G401.6 (cell line): ENCODE data around the gene RPL38.

Experiments
- FAIRE-seq: peaks from 2 replicates; lab custom pipeline; 2012; peaks lifted over from hg19 to GRCh38; lab: Jason Lieb, UNC

Gene RPL38

DNA sequence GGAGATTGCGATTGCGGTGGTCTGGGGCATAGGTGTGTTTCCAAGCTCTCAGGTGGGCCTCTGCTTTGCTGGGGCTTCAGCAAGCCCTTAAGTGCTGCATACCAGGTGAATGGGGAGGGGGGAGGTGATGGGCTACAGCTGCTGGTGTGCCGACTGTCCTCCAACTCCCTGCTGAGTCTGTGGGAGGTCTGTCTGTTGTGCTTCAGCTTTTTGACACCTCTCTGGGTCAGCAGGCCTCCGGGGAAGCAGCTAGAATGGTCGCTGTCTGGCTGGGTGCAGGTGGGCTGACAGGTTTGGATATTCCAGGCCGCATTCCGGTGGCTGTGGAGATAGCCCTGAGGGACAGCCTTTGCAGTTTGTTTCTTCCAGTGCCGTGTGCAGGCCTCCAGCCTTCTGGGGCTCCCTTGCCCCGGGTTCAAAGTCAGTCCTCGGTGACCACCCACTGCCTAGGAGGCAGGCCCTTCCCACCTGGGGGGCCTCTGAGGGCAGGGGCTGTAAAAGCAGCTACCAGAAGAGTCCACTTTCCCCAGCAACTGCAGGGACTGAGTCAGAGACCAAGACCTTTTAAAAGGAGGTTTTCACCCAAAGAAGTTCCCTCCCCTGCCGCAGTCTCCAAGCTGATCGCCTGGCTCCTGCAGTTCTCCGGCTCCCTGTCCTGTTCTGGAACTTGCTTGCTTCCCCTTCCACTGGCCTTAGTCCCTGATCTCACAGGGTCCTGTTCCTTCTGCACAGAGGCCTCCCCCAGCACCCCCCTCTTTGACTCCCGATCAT, 7.8 kb downstream of the RPL38 start:
- FAIRE-seq, result no peak

DNA sequence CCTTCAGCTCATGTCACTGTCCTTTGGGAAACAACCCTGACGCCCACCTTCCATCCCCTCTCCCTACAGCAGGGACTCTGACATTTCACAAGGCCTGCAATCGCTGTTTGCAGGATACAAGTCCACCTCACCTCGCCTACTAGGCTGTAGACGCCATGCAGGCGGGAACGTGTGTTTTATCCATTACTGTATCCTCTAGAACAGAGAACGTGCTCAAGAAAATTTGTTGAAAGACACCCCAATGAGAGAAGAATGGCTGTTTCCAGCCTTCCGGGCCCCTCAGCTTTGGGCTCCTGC, 8.4 kb downstream of the RPL38 start:
- no peak for FAIRE-seq

DNA sequence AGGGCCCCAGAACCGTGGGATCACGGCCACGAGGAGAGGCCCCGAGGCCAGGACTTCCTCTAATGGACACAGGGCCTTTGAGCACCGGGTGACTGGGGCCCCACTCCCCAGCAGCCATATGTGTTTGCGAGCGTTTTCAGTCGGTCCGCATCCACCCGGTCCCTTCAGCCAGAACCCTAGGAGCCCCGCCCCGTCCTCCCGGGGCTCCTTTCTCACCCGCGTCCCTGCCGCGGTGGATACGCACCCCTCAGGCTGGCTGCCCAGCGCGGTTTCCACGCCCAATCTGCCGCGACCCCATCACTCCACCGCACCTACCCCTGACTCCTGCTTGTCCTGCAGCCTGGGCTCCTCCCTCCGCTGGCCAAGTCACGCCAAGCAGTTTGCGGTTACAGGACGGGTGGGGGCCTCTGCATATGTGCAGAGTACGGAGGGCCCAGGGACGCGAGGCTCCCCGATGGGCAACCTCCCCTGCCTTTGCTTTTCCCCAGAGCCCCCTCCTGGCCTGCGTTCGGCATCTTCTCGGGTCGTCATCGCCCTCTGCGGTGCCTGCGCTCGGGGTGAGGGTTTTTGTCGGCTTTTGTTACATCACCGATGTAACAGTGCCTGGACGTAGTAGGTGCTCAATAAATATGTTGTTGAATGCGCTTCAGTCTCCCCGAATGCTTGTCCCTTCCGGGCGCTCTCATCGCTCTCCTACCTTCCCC, 8.9 kb downstream of the RPL38 start:
- no peak for FAIRE-seq

DNA sequence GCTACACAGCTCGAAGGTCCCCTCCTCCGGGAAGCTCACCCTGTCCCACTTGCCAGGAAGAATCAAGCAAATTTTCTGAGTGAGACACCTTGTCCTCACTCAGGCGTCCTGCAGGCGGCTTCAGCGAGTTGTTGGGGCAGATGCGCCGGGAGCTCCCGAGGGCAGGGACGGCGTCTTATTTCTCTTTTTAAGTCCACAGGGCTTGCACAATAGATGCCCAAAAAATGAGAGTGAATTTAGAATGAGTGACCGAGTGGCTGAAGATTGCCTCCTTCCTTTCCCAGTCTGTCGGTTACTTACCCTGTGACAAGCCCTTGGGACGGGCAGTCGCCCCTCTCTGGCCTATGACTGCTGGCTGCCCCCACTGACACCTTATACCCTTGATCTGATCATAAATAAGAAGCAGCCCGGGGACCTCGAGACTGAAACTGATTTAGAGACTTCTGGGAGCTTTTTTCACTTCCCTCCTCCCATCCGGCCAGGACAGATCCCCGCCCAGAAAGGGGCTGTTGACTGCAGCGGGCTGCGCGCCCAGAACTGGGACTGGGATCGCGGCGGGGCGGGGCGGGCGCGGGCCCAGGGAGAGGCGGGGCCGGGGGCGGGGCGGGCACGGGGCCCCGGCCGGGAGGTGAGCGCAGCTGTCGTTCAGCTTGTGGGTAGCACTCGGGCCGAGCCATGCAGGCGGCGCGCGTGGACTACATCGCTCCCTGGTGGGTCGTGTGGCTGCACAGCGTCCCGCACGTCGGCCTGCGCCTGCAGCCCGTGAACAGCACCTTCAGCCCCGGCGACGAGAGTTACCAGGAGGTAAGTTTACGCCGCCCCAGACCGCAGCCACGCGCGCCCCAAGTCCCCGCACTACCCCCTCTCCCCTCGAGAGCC, 9.7 kb downstream of the RPL38 start, which contains the start of gene TTYH2:
TTYH2 (plus strand) TSS at position 659 of the 879 bp plus-strand sequence; CDS start at position 676, 17 bp downstream.
- FAIRE-seq, result no peak

DNA sequence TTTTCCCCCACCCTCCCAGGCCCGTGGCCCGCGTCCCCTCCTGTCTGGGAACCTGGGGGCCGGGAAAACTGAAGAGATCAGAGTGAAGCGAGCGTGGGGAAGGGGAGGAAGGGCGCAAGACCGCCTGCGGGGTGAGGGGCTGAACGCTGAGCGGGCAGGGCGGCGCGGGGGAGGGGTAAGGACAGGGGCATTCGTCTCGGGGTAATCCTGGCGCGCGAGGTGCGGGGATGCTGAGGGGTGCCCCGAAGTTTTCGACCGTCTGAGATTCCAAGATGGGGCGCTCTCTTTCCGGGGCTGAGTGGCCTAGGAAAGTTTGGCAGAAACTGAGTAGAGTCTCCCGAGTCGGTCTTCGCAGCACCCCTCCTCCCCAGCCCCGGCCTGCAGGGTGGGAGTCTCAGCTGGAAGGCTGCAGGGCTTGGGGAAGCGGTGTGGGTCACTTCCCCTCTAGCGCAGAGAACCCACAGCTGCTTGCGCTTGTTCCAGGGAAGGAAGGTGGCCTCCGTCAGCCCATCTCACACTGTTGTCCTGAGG, 10.4 kb downstream of the RPL38 start:
- no peak for FAIRE-seq

- no peak for FAIRE-seq
These were observed 11.2 kb downstream of the RPL38 start for GRCh38 chr17:74214484-74215341.

GRCh38 chr17:74215342-74215727, 11.9 kb downstream of the RPL38 start:
- FAIRE-seq, result no peak

GRCh38 chr17:74216505-74216904, 13.0 kb downstream of the RPL38 start:
- no peak for FAIRE-seq

- no peak for FAIRE-seq
These were observed 13.7 kb downstream of the RPL38 start for GRCh38 chr17:74217037-74217730.

GRCh38 chr17:74217888-74218287, 14.4 kb downstream of the RPL38 start:
- FAIRE-seq, result no peak

DNA sequence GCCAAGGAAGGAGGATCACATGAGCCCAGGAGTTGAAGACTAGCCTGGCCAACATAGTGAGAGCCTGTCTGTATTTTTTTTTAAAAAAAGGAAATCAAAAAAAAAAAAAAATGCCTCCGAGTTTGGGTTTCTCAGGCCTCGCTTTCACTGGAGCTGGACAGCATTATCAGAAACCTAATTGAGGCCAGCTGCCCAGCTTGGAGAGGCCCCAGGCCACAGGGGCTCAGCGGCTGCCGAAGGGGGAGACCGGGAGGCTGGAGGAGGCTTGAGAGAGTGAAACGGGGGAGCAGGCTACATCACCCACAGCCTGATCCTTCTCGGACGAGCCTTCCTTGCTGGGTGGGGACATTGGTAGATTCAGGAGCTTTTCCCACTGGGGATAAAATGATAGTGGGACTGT, 15.0 kb downstream of the RPL38 start:
- no peak for FAIRE-seq

GRCh38 chr17:74219576-74220133, 16.2 kb downstream of the RPL38 start:
- no peak for FAIRE-seq

DNA sequence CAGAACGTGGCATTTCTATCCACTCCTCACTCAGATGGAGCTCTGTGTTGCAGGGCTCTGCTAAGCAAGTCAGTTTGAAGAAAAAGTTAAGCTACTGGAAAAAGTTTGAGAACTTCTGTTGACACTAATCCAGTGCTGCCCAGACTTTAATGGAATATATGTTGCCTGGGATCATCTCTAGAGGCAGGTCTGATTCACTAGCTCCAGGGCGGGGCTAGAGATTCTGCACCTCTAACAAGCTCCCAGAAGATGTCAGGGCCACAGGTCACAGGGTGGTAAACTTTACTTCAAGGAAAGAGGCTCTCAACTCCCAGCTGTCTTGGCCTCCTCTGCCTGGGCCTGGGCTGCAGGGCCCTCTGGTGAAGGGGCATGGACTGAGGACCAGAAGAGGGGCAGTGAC, 16.7 kb downstream of the RPL38 start:
- FAIRE-seq, result no peak

DNA sequence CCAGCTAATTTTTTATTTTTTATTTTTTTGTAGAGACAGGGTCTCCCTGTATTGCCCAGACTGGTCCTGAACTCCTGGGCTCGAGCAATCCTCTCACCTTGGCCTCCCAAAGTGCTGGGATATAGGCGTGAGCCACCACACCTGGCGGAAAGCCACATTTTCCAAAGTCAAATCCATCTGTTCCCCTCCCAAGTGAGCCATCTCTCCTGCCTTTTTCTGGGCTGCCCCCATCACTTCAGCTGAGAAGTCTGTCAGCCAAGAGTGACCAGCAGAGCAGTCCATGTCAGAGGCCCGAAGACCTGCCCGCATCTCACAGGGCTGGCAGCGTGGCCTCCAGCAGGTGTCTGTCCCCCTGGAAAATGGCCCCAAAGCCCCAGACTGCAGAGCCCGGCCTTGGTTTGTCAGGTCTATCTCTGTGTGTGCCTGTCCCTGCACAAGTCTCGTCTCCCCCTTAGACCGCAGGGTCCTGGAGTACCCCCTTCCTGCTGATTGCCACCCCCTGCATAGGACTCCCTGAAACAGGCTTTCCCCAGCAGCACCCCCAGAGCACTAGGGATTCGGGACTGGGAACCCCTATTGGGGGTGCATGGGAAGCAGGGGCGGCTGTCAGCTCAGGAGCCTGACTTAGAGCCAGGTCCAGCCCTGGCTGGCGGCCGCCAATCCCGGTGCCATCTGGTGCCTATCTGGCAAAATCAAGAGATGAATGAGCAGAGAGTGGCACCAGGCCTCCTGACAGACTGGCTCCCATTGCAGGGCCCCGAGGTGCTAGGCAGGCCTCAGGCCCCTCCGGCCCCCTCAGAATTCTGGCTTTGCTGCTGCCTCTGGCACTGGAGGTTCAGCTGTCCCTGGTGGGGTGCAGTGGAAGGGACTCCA, 17.7 kb downstream of the RPL38 start:
- FAIRE-seq, result no peak

DNA sequence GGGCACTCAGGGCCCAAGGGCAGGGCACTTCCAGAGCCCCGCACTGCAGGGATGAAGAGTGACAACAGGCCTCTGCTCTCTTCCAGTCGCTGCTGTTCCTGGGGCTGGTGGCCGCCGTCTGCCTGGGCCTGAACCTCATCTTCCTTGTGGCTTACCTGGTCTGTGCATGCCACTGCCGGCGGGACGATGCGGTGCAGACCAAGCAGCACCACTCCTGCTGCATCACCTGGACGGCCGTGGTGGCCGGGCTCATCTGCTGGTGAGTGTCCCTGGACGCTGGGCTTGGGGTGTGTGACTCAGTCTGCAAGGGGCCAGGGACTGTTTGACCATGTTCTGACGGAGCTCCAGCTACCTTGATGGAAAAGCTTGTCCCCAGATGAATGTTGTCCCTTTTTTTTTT, 18.9 kb downstream of the RPL38 start:
- FAIRE-seq, result no peak

GRCh38 chr17:74223901-74224300, 20.4 kb downstream of the RPL38 start:
- no peak for FAIRE-seq

DNA sequence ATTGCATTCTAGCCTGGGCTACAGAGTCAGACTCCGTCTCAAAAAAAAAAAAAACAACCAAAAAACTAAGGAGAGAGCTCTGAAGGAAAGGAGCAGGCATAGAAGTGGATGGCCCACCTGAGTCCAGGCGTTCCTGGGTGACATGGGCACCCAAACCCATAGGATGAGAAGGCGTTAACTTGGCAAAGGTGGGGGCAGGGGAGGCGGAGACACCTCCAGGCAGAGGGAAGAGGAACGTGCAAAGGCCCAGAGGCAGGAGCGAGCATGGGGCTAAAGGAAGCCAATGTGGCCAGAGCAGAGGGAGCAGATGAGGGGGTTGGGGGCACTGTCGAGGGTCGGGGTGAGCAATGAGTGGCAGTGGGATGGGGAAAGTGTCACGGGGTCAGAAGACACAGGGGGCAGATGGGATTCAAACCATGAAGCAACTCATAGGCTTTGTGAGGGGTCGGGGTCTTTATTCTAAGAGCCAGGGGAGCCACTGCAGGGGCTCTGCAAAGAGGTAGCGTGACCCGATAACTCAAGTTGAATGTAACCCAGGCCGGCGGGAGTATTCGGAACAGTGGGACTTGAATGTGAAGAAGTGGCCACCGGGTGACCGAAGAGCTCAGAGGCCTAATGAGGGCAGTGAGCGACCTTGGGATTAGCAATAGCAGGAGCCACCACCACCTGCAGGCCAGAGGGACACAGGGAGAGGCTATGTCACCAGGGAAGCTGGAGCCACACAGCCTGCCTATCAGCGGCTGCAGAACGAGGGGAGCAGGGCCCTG, 21.7 kb downstream of the RPL38 start:
- no peak for FAIRE-seq

DNA sequence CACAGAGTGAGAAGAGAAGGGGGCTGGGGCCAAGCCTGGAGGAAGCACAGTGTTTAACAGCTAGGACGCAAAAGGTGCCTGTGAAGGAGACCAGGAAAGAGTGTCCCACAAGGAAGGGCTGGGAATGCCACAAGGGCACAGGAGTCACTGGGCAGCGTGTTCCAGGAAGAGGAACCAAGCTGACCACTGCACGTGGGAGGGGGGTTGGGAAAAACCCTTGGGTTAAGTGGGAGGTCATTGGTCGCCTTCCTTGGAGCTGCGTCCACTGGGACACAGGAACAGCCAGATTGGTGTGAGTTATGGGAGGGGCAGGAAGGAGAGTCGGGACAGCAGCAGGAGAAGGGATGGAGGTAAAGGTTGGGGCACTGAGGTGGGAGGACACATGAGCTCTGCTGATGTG, 22.8 kb downstream of the RPL38 start:
- FAIRE-seq, result no peak
